Ishikawa (cell line): Measurements from ENCODE around the gene CACNA2D3.

Source experiments
- CEBPB ChIP-seq: IDR thresholded peaks from 2 replicates; pipeline ENCODE4 v1.6.1; 2012
- CREB1 ChIP-seq: IDR thresholded peaks from 2 replicates; pipeline ENCODE4 v1.6.1; 2012; ENCODE audit warnings: low read depth
- EGR1 ChIP-seq: IDR thresholded peaks from 2 replicates; pipeline ENCODE4 v1.6.1; 2012
- EP300 ChIP-seq: IDR thresholded peaks from 2 replicates; pipeline ENCODE4 v1.6.1; 2012; ENCODE audit warnings: borderline replicate concordance
- FOXM1 ChIP-seq: IDR thresholded peaks from 2 replicates; pipeline ENCODE4 v1.6.1; 2012; ENCODE audit warnings: low read depth, borderline replicate concordance
- MAX ChIP-seq: IDR thresholded peaks from 2 replicates; pipeline ENCODE4 v1.6.1; 2012
- NFIC ChIP-seq: IDR thresholded peaks from 2 replicates; pipeline ENCODE4 v1.6.1; 2012
- RAD21 ChIP-seq: IDR thresholded peaks from 2 replicates; pipeline ENCODE4 v1.6.1; 2012; ENCODE audit warnings: low read depth
- REST ChIP-seq: IDR thresholded peaks from 2 replicates; pipeline ENCODE4 v1.6.1; 2012; ENCODE audit warnings: low read depth, mild to moderate bottlenecking
- TAF1 ChIP-seq: IDR thresholded peaks from 2 replicates; pipeline ENCODE4 v1.6.1; 2012; ENCODE audit warnings: low read depth, mild to moderate bottlenecking
- TCF12 ChIP-seq: IDR thresholded peaks from 2 replicates; pipeline ENCODE4 v1.6.1; 2012; ENCODE audit warnings: low read depth
- TEAD4 ChIP-seq: IDR thresholded peaks from 2 replicates; pipeline ENCODE4 v1.6.1; 2012
- USF1 ChIP-seq: IDR thresholded peaks from 2 replicates; pipeline ENCODE4 v1.6.1; 2012
- YY1 ChIP-seq: IDR thresholded peaks from 2 replicates; pipeline ENCODE4 v1.6.1; 2012; ENCODE audit warnings: low read depth
- ZBTB7A ChIP-seq: IDR thresholded peaks from 2 replicates; pipeline ENCODE4 v1.6.1; 2012; ENCODE audit warnings: low read depth

The CACNA2D3 gene

GRCh38 chr3:54671511-54671910 is 549.2 kb downstream of the CACNA2D3 start:
- TF ChIP-seq REST = no peak
- TF ChIP-seq TAF1 = no peak
- no peak for TF ChIP-seq YY1
- TF ChIP-seq NFIC = no peak

GRCh38 chr3:54676087-54676486 is 553.7 kb downstream of the CACNA2D3 start:
- TF ChIP-seq MAX = no peak
- TF ChIP-seq REST = no peak
- no peak for TF ChIP-seq EP300
- TF ChIP-seq YY1 = no peak
- no peak for TF ChIP-seq CEBPB
- no peak for TF ChIP-seq ZBTB7A
- TF ChIP-seq FOXM1 = no peak
- TF ChIP-seq TCF12 = no peak
- no peak for TF ChIP-seq NFIC

- TF ChIP-seq TCF12 (no peak), YY1 (no peak), REST (no peak), CEBPB (no peak), TAF1 (no peak), USF1 (no peak), TEAD4 (no peak), CREB1 (no peak), EP300 (no peak), NFIC (no peak), MAX (no peak), EGR1 (no peak), RAD21 (no peak)
Measured at GRCh38 chr3:54681706-54682105, 559.4 kb downstream of the CACNA2D3 start.

- TF ChIP-seq YY1 (no peak), EGR1 (no peak), RAD21 (no peak), CREB1 (no peak), TCF12 (no peak), TAF1 (no peak), TEAD4 (no peak), FOXM1 (no peak), NFIC (no peak), MAX (no peak), ZBTB7A (no peak), CEBPB (no peak), EP300 (no peak), REST (no peak), USF1 (no peak)
Measured at GRCh38 chr3:54685213-54685612, 562.9 kb downstream of the CACNA2D3 start.
